ENCODE data around the gene C16orf95. TPM values are rescaled to one million over a fixed set of nuclear protein-coding genes. Genes with fewer than 3 reads are reported as not detected.

The C16orf95 gene
- total RNA-seq, 2 experiments from 2014 or later = 11.5 to 13.6 TPM

DNA sequence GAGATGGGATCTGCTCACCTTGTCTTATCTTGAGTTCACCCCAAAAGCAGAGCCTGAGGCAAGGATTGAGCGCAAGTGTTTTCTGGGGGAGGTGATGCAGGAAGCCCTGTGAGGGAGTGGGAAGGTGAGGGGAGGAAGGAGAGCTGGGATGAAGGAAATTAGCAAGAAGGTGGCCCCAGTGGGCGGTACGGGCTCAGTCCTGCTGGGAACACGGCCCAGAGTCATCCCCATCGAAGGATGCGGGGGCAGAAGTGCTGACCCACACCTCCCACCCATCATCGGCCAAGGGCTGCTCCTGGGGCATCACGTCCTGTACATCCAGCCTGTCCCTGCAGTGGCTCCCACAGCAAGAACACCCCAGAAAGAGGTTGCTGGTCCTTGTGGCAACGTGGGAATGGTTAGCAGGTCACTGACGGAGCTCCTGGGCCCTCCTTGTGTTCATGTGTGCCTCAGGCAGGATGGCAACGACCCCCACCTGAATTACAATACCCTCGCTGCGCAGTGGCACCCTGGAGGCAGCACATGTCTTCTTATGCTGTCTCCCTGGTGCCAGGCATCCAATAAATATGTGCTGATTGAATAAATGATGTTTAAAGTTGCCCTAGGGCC is 18.2 kb downstream of the C16orf95 start:
- Mint-ChIP-seq H3K4me3 (no peak overlapping the region), H3K9me3 (no peaks in the 10 kb centered on the region), H3K36me3 (ENCODE audit: low read depth) (peaks cover 2% of the 10 kb centered on the region), H3K27ac (no peak overlapping the region), H3K27me3 (no peaks in the 10 kb centered on the region), H3K4me1 (ENCODE audit: low read depth) (peaks cover 6% of the 10 kb centered on the region)
- ATAC-seq (no peak), DNase-seq (no peak)
- intact Hi-C loops (cut with micrococcal nuclease) = no loop called here
- TF ChIP-seq, protein P1, sequence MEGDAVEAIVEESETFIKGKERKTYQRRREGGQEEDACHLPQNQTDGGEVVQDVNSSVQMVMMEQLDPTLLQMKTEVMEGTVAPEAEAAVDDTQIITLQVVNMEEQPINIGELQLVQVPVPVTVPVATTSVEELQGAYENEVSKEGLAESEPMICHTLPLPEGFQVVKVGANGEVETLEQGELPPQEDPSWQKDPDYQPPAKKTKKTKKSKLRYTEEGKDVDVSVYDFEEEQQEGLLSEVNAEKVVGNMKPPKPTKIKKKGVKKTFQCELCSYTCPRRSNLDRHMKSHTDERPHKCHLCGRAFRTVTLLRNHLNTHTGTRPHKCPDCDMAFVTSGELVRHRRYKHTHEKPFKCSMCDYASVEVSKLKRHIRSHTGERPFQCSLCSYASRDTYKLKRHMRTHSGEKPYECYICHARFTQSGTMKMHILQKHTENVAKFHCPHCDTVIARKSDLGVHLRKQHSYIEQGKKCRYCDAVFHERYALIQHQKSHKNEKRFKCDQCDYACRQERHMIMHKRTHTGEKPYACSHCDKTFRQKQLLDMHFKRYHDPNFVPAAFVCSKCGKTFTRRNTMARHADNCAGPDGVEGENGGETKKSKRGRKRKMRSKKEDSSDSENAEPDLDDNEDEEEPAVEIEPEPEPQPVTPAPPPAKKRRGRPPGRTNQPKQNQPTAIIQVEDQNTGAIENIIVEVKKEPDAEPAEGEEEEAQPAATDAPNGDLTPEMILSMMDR (IDR thresholded peaks at IDR 0.05) = no peak
- POLR2A ChIA-PET = no interaction called here
- CTCF ChIA-PET = interaction anchor here (0.8 to 1.4 kb wide), 7 partner anchors 9 to 735 kb away, joined by 3 to 6 read pairs (median 4); no protein-coding TSS in a partner anchor

DNA sequence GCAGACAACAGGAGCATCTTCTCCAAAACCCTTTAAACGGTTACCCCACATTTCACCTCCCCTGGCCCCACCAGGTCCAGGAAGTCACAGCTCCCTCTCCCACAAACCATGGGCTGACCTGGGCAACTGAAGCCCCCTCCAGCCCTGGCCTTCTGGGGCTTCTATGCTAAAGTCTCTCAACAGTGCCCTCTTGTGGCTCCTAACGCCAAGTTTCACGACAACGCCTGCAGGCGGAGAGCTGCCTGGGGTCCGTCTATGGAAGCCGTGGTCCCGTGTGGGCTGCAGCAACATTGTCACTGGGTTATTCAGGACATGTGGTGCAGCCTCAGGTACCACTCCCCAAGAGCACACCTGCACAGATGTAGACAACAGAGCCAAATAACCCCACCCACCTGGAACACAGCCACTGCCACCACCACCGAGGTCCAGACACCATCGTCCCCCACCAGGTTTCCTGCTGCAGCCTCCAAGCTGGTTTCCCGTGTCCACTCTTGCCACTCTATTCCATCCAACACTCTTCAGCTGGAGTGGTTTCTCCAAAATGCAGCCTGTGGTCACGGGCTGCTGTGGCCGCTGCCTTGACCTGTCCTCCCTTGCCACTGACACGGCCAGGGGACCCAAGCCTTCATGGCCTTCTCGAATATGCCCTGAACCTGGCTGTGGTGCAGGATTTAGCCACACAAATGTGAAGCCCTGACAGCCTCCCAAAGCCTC is 19.1 kb downstream of the C16orf95 start:
- ChIA-PET POLR2A (no interaction called here), CTCF (interaction anchor here (0.6 to 2.4 kb wide), 20 partner anchors 8 to 734 kb away, joined by 3 to 6 read pairs (median 4); no protein-coding TSS in a partner anchor)
- Mint-ChIP-seq H3K9me3 (no peaks in the 10 kb centered on the region), H3K27ac (no peak overlapping the region), H3K4me1 (ENCODE audit: low read depth) (no peaks in the 10 kb centered on the region), H3K36me3 (ENCODE audit: low read depth) (peaks cover 2% of the 10 kb centered on the region), H3K4me3 (no peak overlapping the region), H3K27me3 (no peaks in the 10 kb centered on the region)
- intact Hi-C loops (cut with micrococcal nuclease) = no loop called here
- TF ChIP-seq, protein P1 (IDR thresholded peaks at IDR 0.05) = peak; percentile 65
- peak; percentile 68 for ATAC-seq
- peak; percentile 66 for DNase-seq

DNA sequence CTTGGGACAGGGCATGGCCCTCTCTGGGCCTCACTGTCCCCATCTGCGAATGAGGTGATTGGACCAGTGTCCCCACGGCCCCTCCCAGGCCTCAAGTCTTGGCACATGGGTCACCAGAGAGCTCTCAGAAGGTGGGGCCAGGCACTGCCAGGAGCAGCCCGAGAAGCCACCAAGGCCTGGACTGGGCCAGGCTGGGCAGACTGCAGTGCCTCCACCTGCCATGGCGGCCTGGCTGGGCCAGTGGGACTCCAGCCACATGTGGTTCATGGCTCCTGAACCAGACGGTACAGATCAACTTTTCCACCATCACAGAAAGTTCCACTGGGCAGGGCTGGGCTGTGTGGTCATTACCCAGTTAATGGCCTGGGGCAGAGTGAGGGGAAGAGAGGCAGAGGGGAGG is 19.8 kb downstream of the C16orf95 start:
- H3K4me1 Mint-ChIP-seq (ENCODE audit: low read depth) = no peaks in the 10 kb centered on the region
- ChIA-PET CTCF (interaction anchor here (0.7 to 2.4 kb wide), 12 partner anchors 9 to 730 kb away, joined by 3 to 6 read pairs (median 4); no protein-coding TSS in a partner anchor), POLR2A (no interaction called here)
- peaks cover 2% of the 10 kb centered on the region for H3K9me3 Mint-ChIP-seq
- intact Hi-C loops (cut with micrococcal nuclease) = no loop called here
- H3K27ac Mint-ChIP-seq = no peak overlapping the region
- H3K4me3 Mint-ChIP-seq = no peak overlapping the region
- peaks cover 5% of the 10 kb centered on the region for H3K36me3 Mint-ChIP-seq (ENCODE audit: low read depth)
- ATAC-seq = no peak
- no peaks in the 10 kb centered on the region for H3K27me3 Mint-ChIP-seq
- TF ChIP-seq, protein P1 (IDR thresholded peaks at IDR 0.05) = no peak
- no peak for DNase-seq

DNA sequence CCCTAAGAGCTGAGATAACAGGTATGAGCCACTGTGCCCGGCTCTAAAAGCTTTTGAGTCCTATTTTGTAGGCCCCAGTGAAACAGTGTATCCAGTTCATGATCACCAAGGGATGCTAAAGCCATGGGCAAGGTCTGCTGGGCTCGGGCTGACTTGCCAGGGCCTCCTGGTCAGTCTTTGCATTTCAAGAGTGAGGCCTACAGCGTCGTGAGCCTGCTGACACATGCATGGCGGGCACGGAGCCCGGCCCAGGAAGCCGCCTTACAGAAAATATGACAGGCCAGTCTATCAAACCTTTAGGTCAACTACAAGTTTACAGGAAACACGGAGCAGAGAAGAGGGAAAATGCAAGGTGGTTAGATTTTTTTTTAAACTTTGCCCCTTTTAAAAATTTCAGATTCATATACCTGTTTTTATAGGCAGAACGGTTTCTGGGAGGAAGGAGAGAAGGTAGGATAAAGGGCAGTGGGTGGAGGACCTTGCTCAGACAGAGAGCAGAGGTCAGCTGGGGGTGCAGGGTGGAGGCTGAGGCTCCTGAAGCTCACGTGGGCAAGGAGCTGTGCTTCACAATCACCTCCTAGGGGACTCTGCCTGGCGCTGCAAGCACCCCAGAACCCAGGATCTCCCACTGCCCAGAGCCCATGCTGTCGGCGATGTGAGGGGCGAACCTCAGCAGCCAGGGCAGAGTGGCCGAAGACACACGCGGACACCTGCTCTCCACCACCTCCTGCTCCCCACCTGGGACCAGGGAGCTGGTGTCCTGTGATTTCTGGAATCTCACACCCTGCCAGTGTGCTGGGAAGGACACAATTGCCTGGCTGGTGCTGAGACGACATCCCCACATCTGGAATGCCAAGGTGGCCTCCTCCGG is 21.3 kb downstream of the C16orf95 start:
- peaks cover 7% of the 10 kb centered on the region for H3K36me3 Mint-ChIP-seq (ENCODE audit: low read depth)
- DNase-seq = no peak
- TF ChIP-seq, protein P1 (IDR thresholded peaks at IDR 0.05) = no peak
- H3K27me3 Mint-ChIP-seq = no peaks in the 10 kb centered on the region
- ATAC-seq = no peak
- no peak overlapping the region for H3K4me3 Mint-ChIP-seq
- H3K4me1 Mint-ChIP-seq (ENCODE audit: low read depth) = no peaks in the 10 kb centered on the region
- peaks cover 4% of the 10 kb centered on the region for H3K9me3 Mint-ChIP-seq
- CTCF ChIA-PET = interaction anchor here (2.4 kb wide), 1 partner anchor 90 kb away, joined by 5 read pairs; no protein-coding TSS in a partner anchor
- no peak overlapping the region for H3K27ac Mint-ChIP-seq
- intact Hi-C loops (cut with micrococcal nuclease) = no loop called here
- POLR2A ChIA-PET = no interaction called here
